ENCODE results near the gene TANC1.

GRCh38 chr2:159109517-159109916 lies 141.1 kb downstream of the TANC1 start:
- no peak for TF ChIP-seq POLR2A (IDR thresholded peaks at IDR 0.05; ENCODE audit: low read length)
- no peak for TF ChIP-seq GATA1 (IDR thresholded peaks at IDR 0.05; ENCODE audit: low read depth, low read length)

Measured in erythroblast (primary cell).